Right lobe of liver (tissue), 6 donors: ENCODE data around the gene PTGFR. TPM values are rescaled to one million over a fixed set of nuclear protein-coding genes. Genes with fewer than 3 reads are reported as not detected.

Experiments
- ATAC-seq, 4 donors: fragments of 200-7000 bp; cut with Tn5 transposase; one replicate each; pipeline ENCODE4 v1.9.1; 2020; ENCODE audit warnings: mild to moderate bottlenecking in 4 of 4, moderate library complexity in 4 of 4
- DNase-seq, 3 donors: peaks; one replicate each; pipeline ENCODE4 v3.0.0-alpha.2; 2020
- H3K27ac ChIP-seq, 3 donors: fragments of 200-600 bp; one replicate each; pipeline ENCODE4 v1.8.0; 2022
- H3K27me3 ChIP-seq, 2 donors: fragments of 200-600 bp; one replicate each; pipeline ENCODE4 v1.8.0; 2022
- H3K36me3 ChIP-seq, 4 donors: fragments of 200-600 bp; sonication (generic) in 1 of 4; one replicate each; pipeline versions ENCODE4 v1.5.1 to v1.8.0; 2017 to 2022; ENCODE audit warnings: control low read depth in 1 of 4
- H3K4me1 ChIP-seq, 4 donors: fragments of 200-600 bp; sonication (generic) in 1 of 4; one replicate each; pipeline versions ENCODE4 v1.5.1 to v1.8.0; 2017 to 2022; ENCODE audit warnings: control low read depth in 1 of 4
- H3K4me3 ChIP-seq, 3 donors: fragments of 200-600 bp; one replicate each; pipeline ENCODE4 v1.8.0; 2022
- H3K9me3 ChIP-seq, 4 donors: fragments of 200-600 bp; sonication (generic) in 1 of 4; one replicate each; pipeline versions ENCODE4 v1.5.1 to v1.8.0; 2017 to 2022; ENCODE audit warnings: control low read depth in 1 of 4
- POLR2A ChIP-seq: fragments of 450-650 bp; IDR thresholded peaks from one replicate; pipeline ENCODE4 v1.6.1; 2017; ENCODE audit warnings: antibody characterized with exemption, mild to moderate bottlenecking
- WGBS: methylation state at CpG from one replicate; pipeline ENCODE4 v1.1.6; 2018; ENCODE audit warnings: low coverage, low lambda C conversion rate; ENCODE audit not compliant: insufficient coverage; ENCODE audit errors: missing lambda C conversion rate; 5-methylcytosine and 5-hydroxymethylcytosine counted together
- intact Hi-C, 2 donors: fragments of 100-400 bp; cut with DNase I; formaldehyde crosslinking; loops; one replicate each; pipeline versions ENCODE4 v1.11.2 to v1.14.1; 2022
- total RNA-seq, 6 experiments: library from RNA; depleted of rRNA in 2 of 6; stranded (reverse); fragments of >200 nt in 2 of 6; fragmentation: NEBNext Ultra II Directional in 3 of 6; extraction: Animal tissue kit (Norgen Biotek cat#: 25700) in 3 of 6; gene quantifications; one replicate each; pipeline versions ENCODE4 v1.1.0 to v1.2.4, GENCODE V29; 2016 to 2023
- TF ChIP-seq, protein P1 (sequence below), 4 donors: fragments of 200-600 bp in 3 of 4; fragments of 450-650 bp in 1 of 4; IDR thresholded peaks; one replicate each; pipeline versions ENCODE4 v1.5.1 to v1.8.0; 2016 to 2022; ENCODE audit warnings: antibody characterized with exemption in 4 of 4, mild to moderate bottlenecking in 2 of 4
- donor health status: DM: no; HTN: yes; CAD: no.
- donor health status: DM: no; HTN: no; CAD: no.
- donor health status: DM: no; HTN: no; CAD: no.
- donor health status: DM: no; HTN: yes; CAD: no.
- donor health status: DM: no; HTN: yes; CAD: no.

The PTGFR gene
- total RNA-seq, 6 experiments from 2014 or later: 0.95 to 10.5 (median 2.8) TPM

DNA sequence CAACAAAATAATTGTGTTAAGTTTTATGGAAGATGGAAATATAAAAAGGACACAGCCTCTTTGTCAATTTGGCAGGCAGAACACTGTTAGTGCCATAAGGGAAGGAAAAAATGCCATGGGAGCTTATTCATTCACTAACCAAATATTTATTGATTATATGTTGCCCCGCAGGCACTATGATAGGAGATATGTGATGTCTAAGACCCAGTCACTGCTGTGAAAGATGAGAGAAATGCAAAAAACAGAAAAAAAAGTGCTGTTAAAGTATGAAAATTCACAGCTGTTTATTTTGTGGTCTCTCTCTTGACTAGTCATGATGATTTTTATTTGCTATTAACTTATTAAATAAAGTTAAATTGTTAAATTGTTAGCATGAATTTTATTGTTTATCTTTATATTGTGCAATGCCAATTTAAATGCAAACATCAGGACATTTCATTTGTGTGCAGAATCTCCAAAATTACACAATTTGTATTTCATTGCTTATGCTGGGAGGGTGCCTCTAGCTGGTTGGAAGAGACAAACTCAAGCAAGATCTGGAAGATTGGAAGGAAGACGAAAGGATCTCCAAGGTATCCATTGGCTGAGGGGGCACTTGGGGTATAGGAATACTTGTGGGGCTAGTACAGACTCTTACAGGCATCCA, 17.8 kb upstream of the PTGFR start:
- H3K36me3 ChIP-seq: no peaks in the 10 kb centered on the region
- no peak for TF ChIP-seq POLR2A
- TF ChIP-seq, protein P1, sequence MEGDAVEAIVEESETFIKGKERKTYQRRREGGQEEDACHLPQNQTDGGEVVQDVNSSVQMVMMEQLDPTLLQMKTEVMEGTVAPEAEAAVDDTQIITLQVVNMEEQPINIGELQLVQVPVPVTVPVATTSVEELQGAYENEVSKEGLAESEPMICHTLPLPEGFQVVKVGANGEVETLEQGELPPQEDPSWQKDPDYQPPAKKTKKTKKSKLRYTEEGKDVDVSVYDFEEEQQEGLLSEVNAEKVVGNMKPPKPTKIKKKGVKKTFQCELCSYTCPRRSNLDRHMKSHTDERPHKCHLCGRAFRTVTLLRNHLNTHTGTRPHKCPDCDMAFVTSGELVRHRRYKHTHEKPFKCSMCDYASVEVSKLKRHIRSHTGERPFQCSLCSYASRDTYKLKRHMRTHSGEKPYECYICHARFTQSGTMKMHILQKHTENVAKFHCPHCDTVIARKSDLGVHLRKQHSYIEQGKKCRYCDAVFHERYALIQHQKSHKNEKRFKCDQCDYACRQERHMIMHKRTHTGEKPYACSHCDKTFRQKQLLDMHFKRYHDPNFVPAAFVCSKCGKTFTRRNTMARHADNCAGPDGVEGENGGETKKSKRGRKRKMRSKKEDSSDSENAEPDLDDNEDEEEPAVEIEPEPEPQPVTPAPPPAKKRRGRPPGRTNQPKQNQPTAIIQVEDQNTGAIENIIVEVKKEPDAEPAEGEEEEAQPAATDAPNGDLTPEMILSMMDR (IDR thresholded peaks at IDR 0.05): no peak
- H3K27ac ChIP-seq: peak overlapping the region; percentile 42 to 63 (median 52)
- intact Hi-C loops: no loop called here
- no peak overlapping the region for H3K4me3 ChIP-seq
- H3K4me1 ChIP-seq: peaks cover 0 to 49% (median 15%) of the 10 kb centered on the region in 4 donors
- DNase-seq: no peak
- 32% methylated on average over 2 of the region's 2 CpGs for WGBS
- no peaks in the 10 kb centered on the region for H3K9me3 ChIP-seq
- no peaks in the 10 kb centered on the region for H3K27me3 ChIP-seq
- ATAC-seq: peak in 3 of 4 donors; percentile 39 to 60 (median 58)

DNA sequence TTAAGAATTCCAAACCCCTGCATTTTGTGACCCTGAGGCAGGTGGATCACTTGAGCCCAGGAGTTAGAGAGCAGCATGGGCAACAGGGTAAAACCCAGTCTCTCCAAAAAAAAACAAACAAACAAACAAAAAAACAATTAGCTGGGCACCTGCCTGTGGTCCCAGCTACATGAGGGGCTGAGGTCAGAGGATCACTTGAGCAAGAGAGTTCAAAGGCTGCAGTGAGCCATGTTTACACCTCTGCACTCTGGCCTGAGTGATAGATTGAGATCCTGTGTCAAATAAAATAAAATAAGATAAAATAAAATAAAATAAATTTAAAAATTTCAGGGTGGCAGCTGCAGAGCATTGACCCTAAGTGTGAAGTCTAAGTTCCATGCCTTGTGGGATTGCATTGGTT, 16.7 kb upstream of the PTGFR start:
- ATAC-seq (peak; percentile 68 to 83 (median 80)), DNase-seq (peak in 1 of 3 donors; percentile 52)
- Histone ChIP-seq H3K4me3 (no peak overlapping the region), H3K36me3 (no peaks in the 10 kb centered on the region), H3K9me3 (no peaks in the 10 kb centered on the region), H3K27me3 (no peaks in the 10 kb centered on the region), H3K4me1 (peaks cover 0 to 49% (median 15%) of the 10 kb centered on the region in 4 donors), H3K27ac (peak overlapping the region; percentile 42 to 63 (median 52))
- intact Hi-C loops: no loop called here
- TF ChIP-seq, protein P1 (IDR thresholded peaks at IDR 0.05): no peak
- TF ChIP-seq POLR2A: no peak

GRCh38 chr1:78475888-78476610, 14.7 kb upstream of the PTGFR start:
- Histone ChIP-seq H3K4me1 (peaks cover 0 to 49% (median 15%) of the 10 kb centered on the region in 4 donors), H3K36me3 (no peaks in the 10 kb centered on the region), H3K27me3 (no peaks in the 10 kb centered on the region), H3K27ac (peak overlapping the region; percentile 37 to 78 (median 61)), H3K4me3 (peak overlapping the region in 1 of 3 donors; percentile 19), H3K9me3 (no peaks in the 10 kb centered on the region)
- intact Hi-C loops: no loop called here
- DNase-seq: no peak
- ATAC-seq: peak; percentile 48 to 78 (median 70)
- TF ChIP-seq, protein P1 (IDR thresholded peaks at IDR 0.05): no peak
- no peak for TF ChIP-seq POLR2A
- 8% methylated on average over 4 of the region's 4 CpGs for WGBS

DNA sequence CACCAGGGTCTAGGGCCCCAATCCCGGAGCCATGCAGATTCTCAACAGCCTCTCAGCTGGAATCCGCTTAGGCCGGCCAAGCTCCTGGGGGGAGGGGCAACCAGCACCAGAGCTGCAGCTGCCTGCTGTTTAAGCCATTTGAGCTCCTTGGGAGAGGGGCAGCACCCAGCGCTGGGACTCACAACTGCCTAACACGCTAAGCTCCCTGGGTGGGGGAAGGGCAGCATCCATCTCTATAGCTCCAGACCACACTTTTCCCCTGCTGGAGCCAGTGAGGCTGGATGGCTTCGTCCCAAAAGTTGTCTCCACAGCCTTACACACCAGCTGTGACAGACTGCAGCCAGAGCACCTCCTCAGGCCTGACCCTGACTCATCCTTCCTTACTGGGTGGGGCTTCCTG, 6.9 kb upstream of the PTGFR start:
- no peaks in the 10 kb centered on the region for H3K36me3 ChIP-seq
- no peaks in the 10 kb centered on the region for H3K9me3 ChIP-seq
- no peak overlapping the region for H3K4me3 ChIP-seq
- TF ChIP-seq, protein P1 (IDR thresholded peaks at IDR 0.05): no peak
- TF ChIP-seq POLR2A: no peak
- no CpG with 5 or more reads among the region's 6 CpGs for WGBS
- no peaks in the 10 kb centered on the region for H3K27me3 ChIP-seq
- ATAC-seq (no peak), DNase-seq (no peak)
- H3K27ac ChIP-seq: no peak overlapping the region
- H3K4me1 ChIP-seq: no peaks in the 10 kb centered on the region
- intact Hi-C loops: no loop called here
